ENCODE data around the gene RAVER1.

The RAVER1 gene

DNA sequence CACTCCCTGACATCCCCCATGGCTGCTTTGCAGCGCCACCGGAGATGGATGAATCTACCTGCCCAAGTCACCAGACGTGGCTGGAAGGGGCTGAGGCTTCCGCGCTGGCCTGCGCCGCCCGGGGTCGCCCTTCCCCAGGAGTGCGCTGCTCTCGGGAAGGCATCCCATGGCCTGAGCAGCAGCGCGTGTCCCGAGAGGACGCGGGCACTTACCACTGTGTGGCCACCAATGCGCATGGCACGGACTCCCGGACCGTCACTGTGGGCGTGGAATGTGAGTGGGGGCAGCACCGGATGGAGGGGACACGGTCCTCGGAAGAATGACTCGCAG, 39.0 kb downstream of the RAVER1 start:
- TF ChIP-seq TAF1 (IDR thresholded peaks at IDR 0.05; ENCODE audit: borderline replicate concordance, insufficient read depth, low read length) (no peak), FOXP2 (optimal IDR thresholded peaks at IDR 0.05; ENCODE audit: borderline replicate concordance, extremely low read depth, extremely low read length, insufficient read depth) (no peak), POLR2AphosphoS5 (IDR thresholded peaks at IDR 0.05; ENCODE audit: low read depth, low read length) (no peak), SIN3A (IDR thresholded peaks at IDR 0.05; ENCODE audit: borderline replicate concordance, insufficient read depth, low read length) (no peak)
- TF ChIP-seq, protein P1, sequence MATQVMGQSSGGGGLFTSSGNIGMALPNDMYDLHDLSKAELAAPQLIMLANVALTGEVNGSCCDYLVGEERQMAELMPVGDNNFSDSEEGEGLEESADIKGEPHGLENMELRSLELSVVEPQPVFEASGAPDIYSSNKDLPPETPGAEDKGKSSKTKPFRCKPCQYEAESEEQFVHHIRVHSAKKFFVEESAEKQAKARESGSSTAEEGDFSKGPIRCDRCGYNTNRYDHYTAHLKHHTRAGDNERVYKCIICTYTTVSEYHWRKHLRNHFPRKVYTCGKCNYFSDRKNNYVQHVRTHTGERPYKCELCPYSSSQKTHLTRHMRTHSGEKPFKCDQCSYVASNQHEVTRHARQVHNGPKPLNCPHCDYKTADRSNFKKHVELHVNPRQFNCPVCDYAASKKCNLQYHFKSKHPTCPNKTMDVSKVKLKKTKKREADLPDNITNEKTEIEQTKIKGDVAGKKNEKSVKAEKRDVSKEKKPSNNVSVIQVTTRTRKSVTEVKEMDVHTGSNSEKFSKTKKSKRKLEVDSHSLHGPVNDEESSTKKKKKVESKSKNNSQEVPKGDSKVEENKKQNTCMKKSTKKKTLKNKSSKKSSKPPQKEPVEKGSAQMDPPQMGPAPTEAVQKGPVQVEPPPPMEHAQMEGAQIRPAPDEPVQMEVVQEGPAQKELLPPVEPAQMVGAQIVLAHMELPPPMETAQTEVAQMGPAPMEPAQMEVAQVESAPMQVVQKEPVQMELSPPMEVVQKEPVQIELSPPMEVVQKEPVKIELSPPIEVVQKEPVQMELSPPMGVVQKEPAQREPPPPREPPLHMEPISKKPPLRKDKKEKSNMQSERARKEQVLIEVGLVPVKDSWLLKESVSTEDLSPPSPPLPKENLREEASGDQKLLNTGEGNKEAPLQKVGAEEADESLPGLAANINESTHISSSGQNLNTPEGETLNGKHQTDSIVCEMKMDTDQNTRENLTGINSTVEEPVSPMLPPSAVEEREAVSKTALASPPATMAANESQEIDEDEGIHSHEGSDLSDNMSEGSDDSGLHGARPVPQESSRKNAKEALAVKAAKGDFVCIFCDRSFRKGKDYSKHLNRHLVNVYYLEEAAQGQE (IDR thresholded peaks at IDR 0.05; ENCODE audit: insufficient read depth in 1 of 2, low read depth in 2 of 2, low read length in 2 of 2), result no peak

GRCh38 chr19:10293637-10294367, 39.5 kb downstream of the RAVER1 start:
- no peak for TF ChIP-seq SIN3A (IDR thresholded peaks at IDR 0.05; ENCODE audit: borderline replicate concordance, insufficient read depth, low read length)
- TF ChIP-seq, protein P1 (IDR thresholded peaks at IDR 0.05; ENCODE audit: insufficient read depth in 1 of 2, low read depth in 2 of 2, low read length in 2 of 2), result no peak
- TF ChIP-seq TAF1 (IDR thresholded peaks at IDR 0.05; ENCODE audit: borderline replicate concordance, insufficient read depth, low read length), result no peak
- no peak for TF ChIP-seq FOXP2 (optimal IDR thresholded peaks at IDR 0.05; ENCODE audit: borderline replicate concordance, extremely low read depth, extremely low read length, insufficient read depth)
- TF ChIP-seq POLR2AphosphoS5 (IDR thresholded peaks at IDR 0.05; ENCODE audit: low read depth, low read length), result no peak

DNA sequence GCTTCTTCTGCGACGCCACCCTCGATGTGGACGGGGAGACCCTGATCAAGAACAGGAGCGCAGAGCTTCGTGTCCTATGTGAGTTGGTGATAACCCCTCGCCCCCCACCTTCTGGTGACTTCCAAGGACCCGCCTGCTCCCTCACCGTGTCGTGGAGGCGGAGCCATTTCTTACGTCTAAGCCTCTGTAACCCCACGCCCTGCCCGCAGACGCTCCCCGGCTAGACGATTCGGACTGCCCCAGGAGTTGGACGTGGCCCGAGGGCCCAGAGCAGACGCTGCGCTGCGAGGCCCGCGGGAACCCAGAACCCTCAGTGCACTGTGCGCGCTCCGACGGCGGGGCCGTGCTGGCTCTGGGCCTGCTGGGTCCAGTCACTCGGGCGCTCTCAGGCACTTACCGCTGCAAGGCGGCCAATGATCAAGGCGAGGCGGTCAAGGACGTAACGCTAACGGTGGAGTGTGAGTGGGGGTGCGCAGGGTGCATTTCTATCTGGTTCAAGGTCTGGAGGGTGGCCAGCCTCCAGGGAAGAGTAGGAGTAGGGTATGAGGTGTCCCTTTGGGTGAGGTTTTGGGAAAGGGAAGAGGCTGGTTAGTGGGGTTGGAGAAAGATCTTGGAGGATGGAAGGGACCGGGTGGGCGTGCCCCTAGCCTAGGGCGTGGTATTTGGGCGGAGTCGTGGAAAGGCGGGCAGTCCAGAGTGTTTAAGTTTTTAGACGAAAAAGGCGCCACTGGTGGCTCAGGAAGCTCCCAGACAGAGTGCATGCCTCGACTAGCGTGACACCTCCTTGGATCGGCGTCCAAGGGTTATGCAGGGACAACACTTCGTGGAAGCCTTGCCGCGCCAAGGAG, 40.3 kb downstream of the RAVER1 start:
- TF ChIP-seq, protein P1 (IDR thresholded peaks at IDR 0.05; ENCODE audit: insufficient read depth in 1 of 2, low read depth in 2 of 2, low read length in 2 of 2), result no peak
- no peak for TF ChIP-seq POLR2AphosphoS5 (IDR thresholded peaks at IDR 0.05; ENCODE audit: low read depth, low read length)
- no peak for TF ChIP-seq SIN3A (IDR thresholded peaks at IDR 0.05; ENCODE audit: borderline replicate concordance, insufficient read depth, low read length)
- TF ChIP-seq TAF1 (IDR thresholded peaks at IDR 0.05; ENCODE audit: borderline replicate concordance, insufficient read depth, low read length), result no peak
- no peak for TF ChIP-seq FOXP2 (optimal IDR thresholded peaks at IDR 0.05; ENCODE audit: borderline replicate concordance, extremely low read depth, extremely low read length, insufficient read depth)

- TF ChIP-seq, protein P1 (IDR thresholded peaks at IDR 0.05; ENCODE audit: insufficient read depth in 1 of 2, low read depth in 2 of 2, low read length in 2 of 2), result no peak
- TF ChIP-seq POLR2AphosphoS5 (IDR thresholded peaks at IDR 0.05; ENCODE audit: low read depth, low read length), result no peak
- no peak for TF ChIP-seq TAF1 (IDR thresholded peaks at IDR 0.05; ENCODE audit: borderline replicate concordance, insufficient read depth, low read length)
- no peak for TF ChIP-seq SIN3A (IDR thresholded peaks at IDR 0.05; ENCODE audit: borderline replicate concordance, insufficient read depth, low read length)
- no peak for TF ChIP-seq FOXP2 (optimal IDR thresholded peaks at IDR 0.05; ENCODE audit: borderline replicate concordance, extremely low read depth, extremely low read length, insufficient read depth)
Observed at GRCh38 chr19:10292206-10292788, 41.0 kb downstream of the RAVER1 start.
